GM12873 (cell line): ENCODE results near the gene SEPTIN11.

Source experiments
- TF ChIP-seq, protein P1 (sequence below): IDR thresholded peaks from 2 replicates; pipeline ENCODE4 v1.5.1; 2012; ENCODE audit warnings: low read depth, mild to moderate bottlenecking, moderate library complexity, low read length, control low read depth; ENCODE audit not compliant: insufficient read depth; ENCODE audit errors: missing control alignments

Gene SEPTIN11

DNA sequence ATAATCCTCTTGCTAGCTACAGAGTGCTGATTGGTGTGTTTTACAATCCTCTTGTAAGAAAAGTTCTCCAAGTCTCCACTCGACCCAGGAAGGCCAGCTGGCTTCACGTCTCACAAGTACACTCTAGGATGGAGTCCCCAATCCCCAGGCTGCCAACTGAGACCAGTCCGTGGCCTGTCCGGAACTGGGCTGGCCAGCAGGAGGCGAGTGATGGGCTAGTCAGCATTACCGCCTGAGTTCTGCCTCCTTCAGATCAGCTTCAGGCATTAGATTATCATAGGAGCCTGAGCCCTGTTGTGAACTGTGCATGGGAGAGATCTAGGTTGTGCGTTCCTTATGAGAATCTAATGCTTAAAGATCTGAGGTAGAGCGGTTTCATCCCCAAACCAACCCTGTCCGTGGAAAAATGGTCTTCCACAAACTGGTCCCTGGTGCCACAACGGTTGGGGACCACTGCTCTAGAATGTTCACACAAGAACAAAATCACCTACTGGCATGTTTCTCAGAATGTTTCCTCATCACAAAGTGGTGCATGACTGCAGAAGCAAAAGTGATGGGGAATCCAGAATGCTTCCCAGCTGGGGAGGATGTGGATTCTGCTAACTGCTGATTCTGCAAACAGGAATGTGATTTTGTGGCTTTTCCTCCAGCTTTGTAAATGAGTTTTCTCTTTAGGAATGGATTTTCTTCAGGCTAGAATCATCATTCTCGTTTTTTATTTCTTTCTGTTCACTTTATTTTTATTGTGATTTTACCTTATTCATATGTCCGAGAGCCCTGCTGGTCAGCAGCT, 40.9 kb downstream of the SEPTIN11 start:
- TF ChIP-seq, protein P1, sequence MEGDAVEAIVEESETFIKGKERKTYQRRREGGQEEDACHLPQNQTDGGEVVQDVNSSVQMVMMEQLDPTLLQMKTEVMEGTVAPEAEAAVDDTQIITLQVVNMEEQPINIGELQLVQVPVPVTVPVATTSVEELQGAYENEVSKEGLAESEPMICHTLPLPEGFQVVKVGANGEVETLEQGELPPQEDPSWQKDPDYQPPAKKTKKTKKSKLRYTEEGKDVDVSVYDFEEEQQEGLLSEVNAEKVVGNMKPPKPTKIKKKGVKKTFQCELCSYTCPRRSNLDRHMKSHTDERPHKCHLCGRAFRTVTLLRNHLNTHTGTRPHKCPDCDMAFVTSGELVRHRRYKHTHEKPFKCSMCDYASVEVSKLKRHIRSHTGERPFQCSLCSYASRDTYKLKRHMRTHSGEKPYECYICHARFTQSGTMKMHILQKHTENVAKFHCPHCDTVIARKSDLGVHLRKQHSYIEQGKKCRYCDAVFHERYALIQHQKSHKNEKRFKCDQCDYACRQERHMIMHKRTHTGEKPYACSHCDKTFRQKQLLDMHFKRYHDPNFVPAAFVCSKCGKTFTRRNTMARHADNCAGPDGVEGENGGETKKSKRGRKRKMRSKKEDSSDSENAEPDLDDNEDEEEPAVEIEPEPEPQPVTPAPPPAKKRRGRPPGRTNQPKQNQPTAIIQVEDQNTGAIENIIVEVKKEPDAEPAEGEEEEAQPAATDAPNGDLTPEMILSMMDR, result no peak

DNA sequence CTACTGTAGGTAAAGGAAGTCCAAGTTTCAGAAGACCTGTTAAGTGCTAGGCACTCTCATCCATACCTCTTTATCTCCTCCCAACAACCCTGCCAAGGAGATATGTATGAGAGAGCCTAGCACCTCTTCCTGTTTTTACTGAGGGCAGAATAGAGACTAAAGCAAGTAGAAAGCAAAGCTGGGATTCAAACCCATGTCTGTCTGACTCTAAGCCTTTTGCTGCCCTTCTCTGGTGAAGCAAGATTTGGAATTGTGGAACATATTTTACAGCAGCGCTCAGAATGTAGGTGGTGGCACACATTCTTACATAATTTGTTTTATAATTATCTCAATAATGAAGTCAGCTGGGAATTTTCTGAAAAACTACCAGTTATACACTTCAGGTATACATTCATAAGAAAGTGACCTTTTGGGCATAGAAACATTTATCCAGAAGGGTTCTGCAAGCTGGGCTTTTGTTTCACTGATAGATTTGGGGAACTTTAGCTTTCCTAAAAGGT, 41.7 kb downstream of the SEPTIN11 start:
- TF ChIP-seq, protein P1, result no peak

DNA sequence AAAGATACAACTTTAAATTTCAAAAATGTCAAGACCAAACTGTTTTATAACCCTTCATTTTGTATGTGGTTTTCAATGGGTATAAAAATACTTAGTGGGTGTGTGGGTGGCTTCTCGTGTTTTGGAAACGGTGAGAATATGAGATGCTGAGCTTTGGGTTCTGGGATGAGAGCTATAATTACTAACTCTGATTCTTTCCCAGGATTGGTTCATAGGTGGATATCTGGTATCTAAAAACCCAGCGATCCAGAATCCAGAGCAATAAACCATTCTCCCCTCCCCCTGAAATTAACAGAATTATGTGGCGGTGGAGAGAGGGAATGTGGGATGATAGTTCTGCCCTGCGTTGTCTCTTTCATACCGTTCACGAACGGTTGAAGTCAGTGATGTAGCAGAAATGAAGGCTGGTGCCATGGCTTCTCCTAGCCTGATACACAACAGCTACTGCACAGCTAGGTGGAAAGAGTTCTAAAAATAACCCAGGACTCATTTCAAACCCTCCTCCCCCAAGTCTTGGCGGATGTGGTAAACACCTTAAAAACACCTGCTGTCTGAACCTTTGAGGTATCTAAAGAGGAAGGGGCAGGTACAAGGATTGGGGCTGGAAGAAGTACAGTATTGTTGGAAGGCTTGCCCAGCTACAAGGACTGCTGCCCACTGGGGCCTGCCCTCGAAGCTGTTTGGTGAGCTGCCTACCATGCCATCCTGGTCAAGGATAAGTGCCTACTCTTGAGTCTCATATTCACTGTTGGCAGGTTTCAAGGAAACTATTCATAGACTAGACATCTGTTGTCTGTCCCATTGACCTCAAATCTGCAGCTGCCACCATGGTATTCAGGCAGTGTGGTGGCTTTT, 44.5 kb downstream of the SEPTIN11 start:
- TF ChIP-seq, protein P1, result no peak

DNA sequence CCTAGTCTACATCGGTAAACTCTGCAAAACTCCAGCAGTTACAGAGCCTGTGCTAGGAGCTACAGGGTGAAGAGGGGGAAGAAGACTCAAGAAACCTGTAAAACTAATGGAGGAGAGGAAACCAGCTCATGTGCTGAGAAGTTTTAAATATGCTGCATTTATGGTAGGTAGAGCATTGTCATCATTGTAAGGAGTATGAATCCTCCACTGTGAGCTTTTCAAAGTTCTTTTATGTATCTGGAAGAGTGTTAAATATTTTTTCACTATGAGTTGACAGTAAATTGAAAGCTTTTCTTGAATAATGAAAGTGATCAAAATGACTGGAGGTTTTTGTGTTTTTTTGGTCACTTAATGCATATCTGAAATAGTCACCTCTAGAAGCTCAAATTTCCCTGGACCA, 46.2 kb downstream of the SEPTIN11 start:
- TF ChIP-seq, protein P1, result no peak

DNA sequence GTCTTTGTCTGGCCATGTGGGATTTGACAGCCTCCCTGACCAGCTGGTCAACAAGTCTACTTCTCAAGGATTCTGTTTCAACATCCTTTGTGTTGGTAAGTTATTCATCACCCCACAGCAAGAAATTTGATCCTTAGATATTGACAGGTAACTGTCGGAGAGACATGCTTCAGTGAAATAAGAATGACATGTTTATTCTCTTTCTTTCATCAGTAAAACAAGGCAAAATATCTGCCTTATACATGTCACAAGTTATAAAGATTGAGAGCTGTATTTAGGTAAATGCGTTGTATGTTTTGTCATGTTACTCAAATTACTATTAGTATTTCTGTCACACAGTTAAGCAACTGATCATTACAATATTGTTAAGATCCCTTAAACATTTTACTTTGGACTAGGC, 46.9 kb downstream of the SEPTIN11 start:
- TF ChIP-seq, protein P1, result no peak

DNA sequence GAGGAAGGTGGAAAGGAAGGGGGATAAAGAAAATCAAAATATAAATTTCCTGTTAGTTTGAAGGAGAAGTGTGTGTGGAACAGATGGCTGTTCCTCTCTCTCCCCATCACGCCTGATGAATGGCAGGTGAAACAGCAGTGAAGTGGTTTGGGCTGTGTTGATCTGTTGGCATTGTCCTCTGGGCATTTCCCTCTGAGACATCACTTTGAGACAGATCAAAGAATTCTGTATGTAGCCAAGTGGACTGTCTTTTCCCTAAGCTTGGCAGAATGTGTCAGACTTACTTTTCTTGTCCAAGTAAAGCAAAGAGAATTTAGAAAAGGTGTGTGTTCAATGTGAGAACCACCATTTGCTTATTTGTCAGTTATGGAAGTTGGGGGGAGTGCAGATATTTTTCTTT, 47.5 kb downstream of the SEPTIN11 start:
- TF ChIP-seq, protein P1, result no peak

DNA sequence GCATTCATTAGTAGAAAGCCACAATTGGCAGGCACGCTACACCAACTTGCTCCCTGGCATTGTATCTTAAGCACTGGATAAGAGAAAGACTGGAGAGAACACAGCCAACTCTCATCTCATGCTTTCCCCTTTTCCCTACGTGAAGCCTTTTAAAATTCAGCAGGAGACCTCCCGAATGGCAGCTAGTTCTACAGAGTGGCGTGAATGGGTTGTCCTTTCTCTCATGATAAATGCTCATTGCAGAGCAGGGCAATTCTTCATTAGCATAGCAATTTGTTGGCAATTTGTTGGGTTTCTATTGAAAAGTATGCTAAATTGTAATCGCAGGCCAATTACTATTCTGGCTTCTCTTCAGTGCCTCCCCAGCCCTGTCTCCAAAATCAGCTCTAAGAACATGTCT, 48.0 kb downstream of the SEPTIN11 start:
- TF ChIP-seq, protein P1, result no peak
